HK-2 (cell line): ENCODE results near the gene RNF19B.

Experiments
- DNase-seq: peaks from one replicate; pipeline ENCODE4 v3.0.0-alpha.2; 2018; ENCODE audit not compliant: unreplicated experiment

RNF19B gene

GRCh38 chr1:32901823-32902534 is 62.6 kb downstream of the RNF19B start:
- DNase-seq, result no peak

GRCh38 chr1:32900956-32901822 is 63.4 kb downstream of the RNF19B start, which contains the start of gene TMEM54:
Gene TMEM54, minus strand, starts transcription at chr1:32901389. Its CDS starts 151 bp downstream, at chr1:32901238.
- DNase-seq, result peak; percentile 47

- DNase-seq, result no peak
Measured at GRCh38 chr1:32900371-32900955, 64.1 kb downstream of the RNF19B start.

- no peak for DNase-seq
Measured at GRCh38 chr1:32899586-32900296, 64.9 kb downstream of the RNF19B start.

GRCh38 chr1:32898958-32899357 is 65.7 kb downstream of the RNF19B start:
- no peak for DNase-seq

- no peak for DNase-seq
Measured at GRCh38 chr1:32898056-32898455, 66.6 kb downstream of the RNF19B start.

GRCh38 chr1:32897082-32898049 is 67.2 kb downstream of the RNF19B start:
- DNase-seq, result no peak

GRCh38 chr1:32896451-32896850 is 68.2 kb downstream of the RNF19B start:
- no peak for DNase-seq

- DNase-seq, result no peak
Measured at GRCh38 chr1:32895325-32896215, 69.0 kb downstream of the RNF19B start.

GRCh38 chr1:32894681-32895080 is 69.9 kb downstream of the RNF19B start:
- DNase-seq, result no peak

GRCh38 chr1:32894019-32894600 is 70.5 kb downstream of the RNF19B start:
- DNase-seq, result no peak

GRCh38 chr1:32893198-32894018 is 71.2 kb downstream of the RNF19B start:
- DNase-seq, result no peak

- no peak for DNase-seq
Measured at GRCh38 chr1:32892368-32893197, 72.0 kb downstream of the RNF19B start.

GRCh38 chr1:32891630-32892029 is 73.0 kb downstream of the RNF19B start:
- DNase-seq, result no peak

GRCh38 chr1:32891241-32891570 is 73.4 kb downstream of the RNF19B start:
- no peak for DNase-seq

- DNase-seq, result no peak
Measured at GRCh38 chr1:32890516-32891240, 73.9 kb downstream of the RNF19B start.

GRCh38 chr1:32889731-32890278 is 74.8 kb downstream of the RNF19B start:
- no peak for DNase-seq
